Kidney tubule cell (primary cell): ENCODE data around the gene CDC42BPA.
"Not testable (repeated sequence)": the region's sequence is repeated elsewhere in the genome, so short reads cannot be mapped to it uniquely, and the experiment has no call there.

Experiments
- DNase-seq: peaks from one replicate; pipeline ENCODE4 v3.0.0-alpha.2; 2018; ENCODE audit warnings: low spot score

The CDC42BPA gene

GRCh38 chr1:227210604-227211003 lies 107.7 kb downstream of the CDC42BPA start:
- DNase-seq, result no peak

GRCh38 chr1:227197064-227197463 lies 121.2 kb downstream of the CDC42BPA start:
- no peak for DNase-seq

- DNase-seq, result peak; percentile 86
Measured at GRCh38 chr1:227192163-227192562, 126.1 kb downstream of the CDC42BPA start.

- DNase-seq, result no peak
Measured at GRCh38 chr1:227191607-227192006, 126.7 kb downstream of the CDC42BPA start.

GRCh38 chr1:227190321-227190720 lies 128.0 kb downstream of the CDC42BPA start:
- no peak for DNase-seq

GRCh38 chr1:227185291-227185690 lies 133.0 kb downstream of the CDC42BPA start:
- no peak for DNase-seq

- no peak for DNase-seq
Measured at GRCh38 chr1:227182012-227182411, 136.3 kb downstream of the CDC42BPA start.

- DNase-seq, result no peak
Measured at GRCh38 chr1:227175611-227176010, 142.7 kb downstream of the CDC42BPA start.

GRCh38 chr1:227174164-227174563 lies 144.1 kb downstream of the CDC42BPA start:
- DNase-seq, result no peak

- DNase-seq, result no peak
Measured at GRCh38 chr1:227170361-227171166, 147.7 kb downstream of the CDC42BPA start.

- DNase-seq, result no peak
Measured at GRCh38 chr1:227169343-227169742, 148.9 kb downstream of the CDC42BPA start.

- DNase-seq, result no peak
Measured at GRCh38 chr1:227167276-227168101, 150.8 kb downstream of the CDC42BPA start.

GRCh38 chr1:227166559-227166958 lies 151.7 kb downstream of the CDC42BPA start:
- DNase-seq, result no peak

- DNase-seq, result no peak
Measured at GRCh38 chr1:227161470-227161869, 156.8 kb downstream of the CDC42BPA start.

GRCh38 chr1:227156520-227156919 lies 161.8 kb downstream of the CDC42BPA start:
- no peak for DNase-seq

GRCh38 chr1:227155688-227156087 lies 162.6 kb downstream of the CDC42BPA start:
- DNase-seq, result no peak

GRCh38 chr1:227155004-227155403 lies 163.3 kb downstream of the CDC42BPA start:
- DNase-seq, result no peak

GRCh38 chr1:227152525-227152924 lies 165.8 kb downstream of the CDC42BPA start:
- DNase-seq, result no peak

GRCh38 chr1:227140376-227140775 lies 177.9 kb downstream of the CDC42BPA start:
- no peak for DNase-seq

GRCh38 chr1:227136210-227136820 lies 182.0 kb downstream of the CDC42BPA start:
- DNase-seq, result no peak

GRCh38 chr1:227134686-227135314 lies 183.5 kb downstream of the CDC42BPA start:
- no peak for DNase-seq

GRCh38 chr1:227132695-227133094 lies 185.6 kb downstream of the CDC42BPA start:
- not testable (repeated sequence) for DNase-seq
